GM12875 (cell line): ENCODE measurements around the gene TMEM117.

Experiments used
- H3K4me3 ChIP-seq: one replicate; pipeline ENCODE4 v1.5.1; 2011; ENCODE audit warnings: low read depth, low read length, control low read depth
- CTCF ChIP-seq: IDR thresholded peaks from 2 replicates; pipeline ENCODE4 v1.5.1; 2011; ENCODE audit warnings: low read depth, mild to moderate bottlenecking, control low read depth, inconsistent platforms, low read length, moderate library complexity, borderline replicate concordance; ENCODE audit not compliant: insufficient read depth

Gene TMEM117

GRCh38 chr12:43878050-43878449 is 42.2 kb downstream of the TMEM117 start:
- no peak overlapping the region for H3K4me3 ChIP-seq
- TF ChIP-seq CTCF, result no peak

- H3K4me3 ChIP-seq, result no peak overlapping the region
- TF ChIP-seq CTCF, result no peak
Measured at GRCh38 chr12:43880547-43880946, 44.7 kb downstream of the TMEM117 start.

GRCh38 chr12:43882578-43883178 is 46.8 kb downstream of the TMEM117 start:
- peak; percentile 63; the same call in 1 of the 2 replicates for TF ChIP-seq CTCF
- H3K4me3 ChIP-seq, result no peak overlapping the region

GRCh38 chr12:43883311-43883710 is 47.4 kb downstream of the TMEM117 start:
- no peak for TF ChIP-seq CTCF
- no peak overlapping the region for H3K4me3 ChIP-seq

GRCh38 chr12:43883748-43884147 is 47.9 kb downstream of the TMEM117 start:
- no peak overlapping the region for H3K4me3 ChIP-seq
- no peak for TF ChIP-seq CTCF

GRCh38 chr12:43884683-43885410 is 49.0 kb downstream of the TMEM117 start:
- TF ChIP-seq CTCF, result no peak
- no peak overlapping the region for H3K4me3 ChIP-seq

GRCh38 chr12:43887397-43887796 is 51.5 kb downstream of the TMEM117 start:
- no peak for TF ChIP-seq CTCF
- no peak overlapping the region for H3K4me3 ChIP-seq
